A673 (cell line): ENCODE measurements around the gene ZNF284. TPM values are rescaled to one million over a fixed set of nuclear protein-coding genes. Genes with fewer than 3 reads are reported as not detected.

ENCODE experiments used
- BruUV-seq: library from RNA; stranded (reverse); fragments of 400-500 nt; replicated peaks from 2 replicates; lab custom pipeline; 2021; lab: Mats Ljungman, UMichigan
- CTCF ChIA-PET: fragments of 300-600 bp; sonication (Branson Sonifier 250); formaldehyde crosslinking; loops from one replicate; lab custom pipeline; 2022; ENCODE audit warnings: antibody characterized with exemption; lab: Charles Lee
- POLR2A ChIA-PET: fragments of 300-600 bp; sonication (Branson Sonifier 250); formaldehyde crosslinking; loops from one replicate; lab custom pipeline; 2022; ENCODE audit warnings: antibody characterized with exemption; ENCODE audit not compliant: low non-redundant PET; lab: Charles Lee
- DNase-seq: peaks from one replicate; pipeline ENCODE4 v3.0.0-alpha.2; 2015; ENCODE audit warnings: low spot score
- H3K27ac ChIP-seq: fragments of 200-600 bp; sonication (generic); 2 replicates; pipeline ENCODE4 v1.5.1; 2016; ENCODE audit warnings: mixed run types, low read depth, mild to moderate bottlenecking, mixed read lengths, antibody characterized with exemption, low read length; ENCODE audit not compliant: poor library complexity, severe bottlenecking
- H3K27me3 ChIP-seq: fragments of 200-600 bp; sonication (generic); replicated peaks from 2 replicates; pipeline ENCODE4 v1.6.1; 2017; ENCODE audit warnings: mixed run types, low read depth, mild to moderate bottlenecking, mixed read lengths, antibody characterized with exemption, low read length; ENCODE audit not compliant: insufficient read depth, poor library complexity
- H3K36me3 ChIP-seq: fragments of 200-600 bp; sonication (generic); 2 replicates; pipeline ENCODE4 v1.6.1; 2016; ENCODE audit warnings: mixed run types, mild to moderate bottlenecking, mixed read lengths, antibody characterized with exemption, low read length; ENCODE audit not compliant: insufficient read depth, poor library complexity, severe bottlenecking
- H3K4me1 ChIP-seq: fragments of 200-600 bp; sonication (generic); 2 replicates; pipeline ENCODE4 v1.6.1; 2017; ENCODE audit warnings: mixed run types, mild to moderate bottlenecking, mixed read lengths, antibody characterized with exemption, low read length; ENCODE audit not compliant: insufficient read depth, poor library complexity, severe bottlenecking
- H3K4me3 ChIP-seq: fragments of 200-600 bp; sonication (generic); 2 replicates; pipeline ENCODE4 v1.5.1; 2016; ENCODE audit warnings: low read depth, mixed run types, mild to moderate bottlenecking, mixed read lengths, low read length; ENCODE audit not compliant: poor library complexity, severe bottlenecking
- H3K9me3 ChIP-seq: fragments of 200-600 bp; sonication (generic); 2 replicates; pipeline ENCODE4 v1.6.1; 2016; ENCODE audit warnings: mixed run types, low read depth, mild to moderate bottlenecking, mixed read lengths, antibody characterized with exemption, low read length; ENCODE audit not compliant: poor library complexity, severe bottlenecking
- EZH2 ChIP-seq: fragments of 200-600 bp; sonication (generic); IDR thresholded peaks from 2 replicates; pipeline ENCODE4 v1.6.1; 2017; ENCODE audit warnings: borderline replicate concordance, low read depth, mild to moderate bottlenecking, mixed read lengths, antibody characterized with exemption, low read length; ENCODE audit not compliant: poor library complexity, severe bottlenecking
- intact Hi-C: fragments of 100-400 bp; cut with micrococcal nuclease; formaldehyde crosslinking; loops from one replicate; pipeline ENCODE4 v1.10.0; 2022; ENCODE audit not compliant: unreplicated experiment
- total RNA-seq: library from RNA; stranded (reverse); gene quantifications from 2 replicates; pipeline ENCODE4 v1.2.3, GENCODE V29; 2021
- TF ChIP-seq, protein P1 (sequence below): fragments of 300-800, 200-600 bp; sonication (generic); conservative IDR thresholded peaks from 2 replicates; pipeline ENCODE4 v1.5.1; 2017; ENCODE audit warnings: low read depth, mild to moderate bottlenecking, antibody characterized with exemption, low read length, moderate library complexity, mixed read lengths

ZNF284 gene
- total RNA-seq, 1 experiment from 2014 or later: 3.1 TPM

DNA sequence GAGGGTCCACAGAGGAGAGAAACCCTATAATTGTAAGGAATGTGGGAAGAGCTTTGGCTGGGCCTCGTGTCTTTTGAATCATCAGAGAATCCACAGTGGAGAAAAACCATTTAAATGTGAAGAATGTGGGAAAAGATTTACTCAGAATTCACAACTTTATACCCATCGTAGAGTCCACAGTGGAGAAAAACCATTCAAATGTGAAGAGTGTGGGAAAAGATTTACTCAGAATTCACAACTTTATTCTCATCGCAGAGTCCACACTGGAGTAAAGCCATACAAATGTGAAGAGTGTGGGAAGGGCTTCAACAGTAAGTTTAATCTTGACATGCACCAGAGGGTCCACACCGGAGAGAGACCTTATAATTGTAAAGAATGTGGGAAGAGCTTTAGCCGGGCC, 60.0 kb downstream of the ZNF284 start:
- Histone ChIP-seq H3K4me1 (no peaks in the 10 kb centered on the region), H3K9me3 (peaks cover 43% of the 10 kb centered on the region), H3K4me3 (no peak overlapping the region), H3K36me3 (peaks cover 22% of the 10 kb centered on the region), H3K27ac (no peak overlapping the region), H3K27me3 (no peaks in the 10 kb centered on the region)
- TF ChIP-seq, protein P1, sequence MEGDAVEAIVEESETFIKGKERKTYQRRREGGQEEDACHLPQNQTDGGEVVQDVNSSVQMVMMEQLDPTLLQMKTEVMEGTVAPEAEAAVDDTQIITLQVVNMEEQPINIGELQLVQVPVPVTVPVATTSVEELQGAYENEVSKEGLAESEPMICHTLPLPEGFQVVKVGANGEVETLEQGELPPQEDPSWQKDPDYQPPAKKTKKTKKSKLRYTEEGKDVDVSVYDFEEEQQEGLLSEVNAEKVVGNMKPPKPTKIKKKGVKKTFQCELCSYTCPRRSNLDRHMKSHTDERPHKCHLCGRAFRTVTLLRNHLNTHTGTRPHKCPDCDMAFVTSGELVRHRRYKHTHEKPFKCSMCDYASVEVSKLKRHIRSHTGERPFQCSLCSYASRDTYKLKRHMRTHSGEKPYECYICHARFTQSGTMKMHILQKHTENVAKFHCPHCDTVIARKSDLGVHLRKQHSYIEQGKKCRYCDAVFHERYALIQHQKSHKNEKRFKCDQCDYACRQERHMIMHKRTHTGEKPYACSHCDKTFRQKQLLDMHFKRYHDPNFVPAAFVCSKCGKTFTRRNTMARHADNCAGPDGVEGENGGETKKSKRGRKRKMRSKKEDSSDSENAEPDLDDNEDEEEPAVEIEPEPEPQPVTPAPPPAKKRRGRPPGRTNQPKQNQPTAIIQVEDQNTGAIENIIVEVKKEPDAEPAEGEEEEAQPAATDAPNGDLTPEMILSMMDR: no peak
- TF ChIP-seq EZH2: no peak
- CTCF ChIA-PET: no interaction called here
- BruUV-seq: no TSS peak
- DNase-seq: no peak
- POLR2A ChIA-PET: no interaction called here
- intact Hi-C loops: no loop called here

Other genes starting within 250 kb of the ZNF284 start
- gene ZNF283, start 244.8 kb upstream of the ZNF284 start, total RNA-seq: 9.4 and 9.7 TPM in 2 replicates
- gene ZNF404, start 188.2 kb upstream of the ZNF284 start, total RNA-seq: 0.73 and 1.6 TPM in 2 replicates
- gene ZNF45, start 136.9 kb upstream of the ZNF284 start, total RNA-seq: 22.1 and 22.8 TPM in 2 replicates
- 4.8 and 6.1 TPM in 2 replicates for gene ZNF221, start 120.9 kb upstream of the ZNF284 start, total RNA-seq
- gene ZNF155, start 88.0 kb upstream of the ZNF284 start, total RNA-seq: 7.3 and 8.0 TPM in 2 replicates
- 5.2 and 5.4 TPM in 2 replicates for gene ZNF230, start 69.2 kb upstream of the ZNF284 start, total RNA-seq
- gene ZNF222, start 46.8 kb upstream of the ZNF284 start, total RNA-seq: 7.3 and 9.3 TPM in 2 replicates
- gene ZNF223, start 20.1 kb upstream of the ZNF284 start, total RNA-seq: 4.5 and 5.6 TPM in 2 replicates
- gene ZNF224, start 22.2 kb downstream of the ZNF284 start, total RNA-seq: 20.4 and 23.8 TPM in 2 replicates
- gene ZNF225, start 41.2 kb downstream of the ZNF284 start, total RNA-seq: 6.3 and 7.1 TPM in 2 replicates
- gene ZNF234, start 69.4 kb downstream of the ZNF284 start, total RNA-seq: 15.1 and 17.1 TPM in 2 replicates
- 21.4 and 23.1 TPM in 2 replicates for gene ZNF226, start 92.9 kb downstream of the ZNF284 start, total RNA-seq
- 31.6 and 34.3 TPM in 2 replicates for gene ZNF227, start 140.4 kb downstream of the ZNF284 start, total RNA-seq
- gene ZNF233, start 187.7 kb downstream of the ZNF284 start, total RNA-seq: 1.1 and 1.2 TPM in 2 replicates
- gene ZNF235, start 232.9 kb downstream of the ZNF284 start, total RNA-seq: 9.9 and 10.0 TPM in 2 replicates